H9 (cell line): ENCODE results near the gene SLC29A4. TPM values are rescaled to one million over a fixed set of nuclear protein-coding genes. Genes with fewer than 3 reads are reported as not detected.

Source experiments
- DNase-seq: peaks from one replicate; pipeline ENCODE4 v3.0.0-alpha.2; 2017
- H2AFZ ChIP-seq: one replicate; pipeline ENCODE4 v1.6.1; 2013; ENCODE audit warnings: mild to moderate bottlenecking, low read length, control low read depth, moderate library complexity
- H2AK5ac ChIP-seq: 2 replicates; pipeline ENCODE4 v1.6.1; 2013; ENCODE audit warnings: low read length, control low read depth, mixed read lengths; ENCODE audit not compliant: insufficient read length
- H2BK120ac ChIP-seq: one replicate; pipeline ENCODE4 v1.6.1; 2013; ENCODE audit warnings: low read depth, mild to moderate bottlenecking, low read length, control low read depth, inconsistent platforms; ENCODE audit not compliant: poor library complexity, severe bottlenecking
- H2BK12ac ChIP-seq: 2 replicates; pipeline ENCODE4 v1.6.1; 2013; ENCODE audit warnings: low read length, control low read depth, mixed read lengths, low read depth; ENCODE audit not compliant: insufficient read length
- H2BK15ac ChIP-seq: 2 replicates; pipeline ENCODE4 v1.6.1; 2013; ENCODE audit warnings: low read depth, low read length, control low read depth
- H2BK20ac ChIP-seq: one replicate; pipeline ENCODE4 v1.6.1; 2013; ENCODE audit warnings: low read depth, mild to moderate bottlenecking, low read length, control low read depth, inconsistent platforms; ENCODE audit not compliant: poor library complexity, severe bottlenecking
- H2BK5ac ChIP-seq: 2 replicates; pipeline ENCODE4 v1.6.1; 2013; ENCODE audit warnings: low read length, control low read depth, mixed read lengths; ENCODE audit not compliant: insufficient read length
- H3K14ac ChIP-seq: 2 replicates; pipeline ENCODE4 v1.6.1; 2013; ENCODE audit warnings: low read length, control low read depth; ENCODE audit not compliant: insufficient read depth
- H3K18ac ChIP-seq: 2 replicates; pipeline ENCODE4 v1.6.1; 2013; ENCODE audit warnings: low read depth, mild to moderate bottlenecking, mixed read lengths, low read length, control low read depth; ENCODE audit not compliant: insufficient read length
- H3K23ac ChIP-seq: 2 replicates; pipeline ENCODE4 v1.6.1; 2013; ENCODE audit warnings: low read length, control low read depth, mixed read lengths, low read depth; ENCODE audit not compliant: insufficient read length
- H3K23me2 ChIP-seq: 2 replicates; pipeline ENCODE4 v1.6.1; 2013; ENCODE audit warnings: low read depth, mild to moderate bottlenecking, mixed read lengths, low read length, control low read depth; ENCODE audit not compliant: insufficient read length, poor library complexity, severe bottlenecking
- H3K27ac ChIP-seq: 2 replicates; pipeline ENCODE4 v1.5.1; 2013; ENCODE audit warnings: low read length, control low read depth, mixed read lengths, low read depth; ENCODE audit not compliant: insufficient read length
- H3K27me3 ChIP-seq: 2 replicates; pipeline ENCODE4 v1.6.1; 2013; ENCODE audit warnings: low read length, control low read depth, inconsistent platforms; ENCODE audit not compliant: insufficient read depth
- H3K4ac ChIP-seq: 2 replicates; pipeline ENCODE4 v1.6.1; 2013; ENCODE audit warnings: low read depth, mild to moderate bottlenecking, control low read depth, inconsistent platforms, low read length, moderate library complexity
- H3K4me1 ChIP-seq: 2 replicates; pipeline ENCODE4 v1.6.1; 2013; ENCODE audit warnings: low read length, control low read depth, inconsistent platforms; ENCODE audit not compliant: insufficient read depth
- H3K4me2 ChIP-seq: 2 replicates; pipeline ENCODE4 v1.6.1; 2013; ENCODE audit warnings: low read length, control low read depth, mixed read lengths; ENCODE audit not compliant: insufficient read length, insufficient read depth
- H3K56ac ChIP-seq: 2 replicates; pipeline ENCODE4 v1.6.1; 2013; ENCODE audit warnings: low read depth, mild to moderate bottlenecking, mixed read lengths, low read length, control low read depth; ENCODE audit not compliant: insufficient read length
- H3K79me1 ChIP-seq: 2 replicates; pipeline ENCODE4 v1.6.1; 2013; ENCODE audit warnings: low read depth, mild to moderate bottlenecking, moderate library complexity, low read length, control low read depth, inconsistent platforms; ENCODE audit not compliant: insufficient read depth, poor library complexity, severe bottlenecking
- H3K79me2 ChIP-seq: 2 replicates; pipeline ENCODE4 v1.6.1; 2013; ENCODE audit warnings: low read length, control low read depth, inconsistent platforms; ENCODE audit not compliant: insufficient read depth
- H3K9ac ChIP-seq: 2 replicates; pipeline ENCODE4 v1.6.1; 2013; ENCODE audit warnings: low read length, control low read depth, mixed read lengths; ENCODE audit not compliant: insufficient read length; ENCODE audit errors: extremely low read depth
- H3K9me3 ChIP-seq: one replicate; pipeline ENCODE4 v1.6.1; 2013; ENCODE audit warnings: low read depth, low read length, inconsistent platforms; ENCODE audit not compliant: control insufficient read depth
- H3T11ph ChIP-seq: one replicate; pipeline ENCODE4 v1.6.1; 2013; ENCODE audit warnings: mild to moderate bottlenecking, low read length, control low read depth, inconsistent platforms
- H4K20me1 ChIP-seq: one replicate; pipeline ENCODE4 v1.6.1; 2013; ENCODE audit not compliant: control insufficient read depth, insufficient read length, insufficient read depth
- H4K5ac ChIP-seq: 2 replicates; pipeline ENCODE4 v1.6.1; 2013; ENCODE audit warnings: low read depth, mild to moderate bottlenecking, mixed read lengths, low read length, control low read depth; ENCODE audit not compliant: insufficient read length
- H4K8ac ChIP-seq: replicated peaks from 2 replicates; pipeline ENCODE4 v1.6.1; 2013; ENCODE audit warnings: low read length, control low read depth, mixed read lengths, low read depth; ENCODE audit not compliant: insufficient read length
- H4K91ac ChIP-seq: 2 replicates; pipeline ENCODE4 v1.6.1; 2013; ENCODE audit warnings: low read depth, mild to moderate bottlenecking, moderate library complexity, mixed read lengths, low read length, control low read depth; ENCODE audit not compliant: insufficient read length
- H3K27ac Mint-ChIP-seq, 3 experiments: 2 replicates in 2 of 3; 3 replicates in 1 of 3; pipeline ENCODE4 v1.8.0; 2020 to 2021; ENCODE audit warnings: mixed read lengths in 3 of 3, mild to moderate bottlenecking in 1 of 3, moderate library complexity in 1 of 3
- H3K27me3 Mint-ChIP-seq: 2 replicates; pipeline ENCODE4 v1.8.0; 2021; ENCODE audit warnings: low read depth, mild to moderate bottlenecking, moderate library complexity, mixed read lengths
- H3K36me3 Mint-ChIP-seq, 3 experiments: 2 replicates in 2 of 3; 3 replicates in 1 of 3; pipeline ENCODE4 v1.8.0; 2020 to 2021; ENCODE audit warnings: low read depth in 3 of 3, mixed read lengths in 3 of 3; ENCODE audit not compliant: insufficient read depth in 1 of 3
- H3K4me1 Mint-ChIP-seq, 2 experiments: 2 replicates each; pipeline ENCODE4 v1.8.0; 2020; ENCODE audit warnings: mixed read lengths in 2 of 2
- H3K4me3 Mint-ChIP-seq, 2 experiments: 2 replicates in 1 of 2; 3 replicates in 1 of 2; pipeline ENCODE4 v1.8.0; 2020 to 2021; ENCODE audit warnings: mild to moderate bottlenecking in 2 of 2, mixed read lengths in 2 of 2, moderate library complexity in 1 of 2
- H3K9me3 Mint-ChIP-seq, 2 experiments: 2 replicates in 1 of 2; 3 replicates in 1 of 2; pipeline ENCODE4 v1.8.0; 2020; ENCODE audit warnings: mild to moderate bottlenecking in 2 of 2, mixed read lengths in 2 of 2, moderate library complexity in 1 of 2
- CTCF ChIP-seq: fragments of 200-600 bp; sonication (generic); conservative IDR thresholded peaks from 3 replicates; pipeline ENCODE4 v1.8.0; 2021; ENCODE audit warnings: antibody characterized with exemption, mild to moderate bottlenecking
- WGBS: extraction: QIAGEN DNeasy Blood & Tissue Kit; methylation state at CpG from one replicate; pipeline ENCODE4 v1.1.7; 2013; ENCODE audit warnings: missing lambda C conversion rate, low lambda C conversion rate, mixed read lengths; ENCODE audit not compliant: insufficient read length; ENCODE audit errors: extremely low coverage; 5-methylcytosine and 5-hydroxymethylcytosine counted together
- total RNA-seq: library from RNA; stranded (reverse); gene quantifications from 2 replicates; pipeline ENCODE4 v1.2.1, GENCODE V29; 2021

SLC29A4 gene
- total RNA-seq, 1 experiment from 2014 or later, result 12.4 TPM

DNA sequence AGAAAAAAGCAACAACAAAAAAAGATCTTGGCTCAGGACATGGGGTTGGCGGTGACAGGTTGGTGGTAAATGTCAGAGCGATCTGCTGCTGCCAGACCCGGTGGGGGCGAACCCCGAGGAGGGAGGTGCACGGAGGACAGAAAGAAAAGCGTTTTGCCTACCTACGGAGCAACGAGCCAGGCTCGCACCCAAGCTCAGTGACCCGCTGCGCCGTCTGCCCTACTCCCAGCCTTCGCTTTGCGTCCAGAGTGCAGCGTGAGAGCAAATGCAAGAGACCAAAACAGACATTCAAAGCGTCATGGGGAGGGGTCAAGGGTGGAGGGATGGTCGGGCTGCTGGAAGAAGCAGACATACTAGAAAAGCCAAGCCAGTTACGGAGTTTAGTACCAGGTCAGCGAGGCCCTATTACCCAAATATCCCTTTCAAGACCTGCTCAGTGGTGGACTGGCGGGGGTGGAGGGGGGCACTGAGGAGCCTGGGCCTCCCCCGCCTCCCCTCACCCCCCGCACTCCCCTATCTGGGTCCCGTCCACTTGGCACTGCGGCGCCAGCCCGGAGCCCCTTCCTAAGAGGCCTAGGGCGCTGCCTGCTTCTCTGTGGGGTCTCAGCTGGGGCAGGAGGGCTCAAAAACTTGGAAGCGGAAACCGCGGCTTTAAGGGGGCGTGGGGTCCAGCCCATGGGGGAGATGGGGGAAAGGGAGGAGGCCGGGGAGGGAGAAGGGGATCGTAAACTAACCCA is 66.9 kb downstream of the SLC29A4 start:
- Histone ChIP-seq H3K56ac (no peak overlapping the region), H3K18ac (no peak overlapping the region), H4K91ac (no peak overlapping the region), H2BK120ac (no peak overlapping the region), H3K4ac (no peak overlapping the region), H3K79me2 (no peaks in the 10 kb centered on the region), H3K9ac (no peak overlapping the region), H4K20me1 (no peaks in the 10 kb centered on the region), H3T11ph (no peak overlapping the region), H4K5ac (no peak overlapping the region), H2BK12ac (no peak overlapping the region), H3K4me1 (no peaks in the 10 kb centered on the region), H3K14ac (no peak overlapping the region), H3K23ac (no peak overlapping the region), H2BK15ac (no peak overlapping the region), H3K9me3 (no peaks in the 10 kb centered on the region), H3K4me2 (peak overlapping the region; percentile 70), H3K27ac (no peak overlapping the region), H4K8ac (no peak overlapping the region), H2AFZ (no peak overlapping the region), H3K79me1 (no peaks in the 10 kb centered on the region), H2BK5ac (no peak overlapping the region), H2BK20ac (no peak overlapping the region), H3K23me2 (no peaks in the 10 kb centered on the region), H3K27me3 (peaks cover 23% of the 10 kb centered on the region; the same call in 1 of the 2 replicates), H2AK5ac (no peak overlapping the region)
- no CpG with 5 or more reads among the region's 34 CpGs for WGBS
- Mint-ChIP-seq H3K27me3 (peaks cover 43% of the 10 kb centered on the region), H3K36me3 (peaks cover 3 to 11% (median 7%) of the 10 kb centered on the region in 3 experiments; a peak in 6 of 7 replicates), H3K4me3 (peak overlapping the region in 1 of 2 experiments; percentile 79; a peak in 3 of 5 replicates), H3K4me1 (peaks cover 26 to 42% of the 10 kb centered on the region in 2 experiments), H3K9me3 (peaks cover 0 to 15% of the 10 kb centered on the region in 2 experiments; a peak in 3 of 5 replicates), H3K27ac (no peak overlapping the region)
- no peak for TF ChIP-seq CTCF
- DNase-seq, result no peak
